KG1 (cell line): ENCODE results near the gene PAM.
"Not testable (repeated sequence)": the region's sequence is repeated elsewhere in the genome, so short reads cannot be mapped to it uniquely, and the experiment has no call there.

ENCODE experiments used
- DNase-seq: peaks from one replicate; lab custom pipeline; 2025; lab: John Stamatoyannopoulos, UW

Gene PAM

DNA sequence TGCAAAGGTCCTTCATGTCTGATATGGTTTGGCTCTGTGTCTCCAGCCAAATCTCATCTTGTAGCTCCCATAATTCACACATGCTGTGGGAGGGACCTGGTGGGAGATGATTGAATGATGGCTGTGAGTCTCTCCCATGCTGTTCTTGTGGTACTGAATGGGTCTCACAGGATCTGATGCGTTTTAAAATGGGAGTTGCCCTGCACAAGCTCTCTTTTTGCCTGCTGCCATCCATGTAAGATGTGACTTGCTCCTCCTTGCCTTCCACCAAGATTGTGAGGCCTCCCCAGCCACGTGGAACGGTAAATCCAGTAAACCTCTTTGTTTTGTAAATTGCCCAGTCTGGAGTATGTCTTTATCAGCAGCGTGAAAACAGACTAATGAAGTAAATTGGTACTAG lies 318.4 kb downstream of the PAM start:
- DNase-seq, result not testable (repeated sequence)

GRCh38 chr5:103075442-103075841 lies 320.3 kb downstream of the PAM start:
- DNase-seq, result no peak
